GM23338 (cell line): ENCODE results near the gene FBXO2.

Experiments
- EZH2phosphoT487 ChIP-seq: fragments of 200-600 bp; sonication (generic); IDR thresholded peaks from one replicate; pipeline ENCODE4 v1.8.1; 2018; ENCODE audit warnings: antibody characterized with exemption; ENCODE audit not compliant: unreplicated experiment
- TF ChIP-seq, protein P1 (sequence below), 2 experiments: fragments of 200-600 bp in 1 of 2; sonication (generic) in 1 of 2; conservative IDR thresholded peaks; 2 replicates each; pipeline versions ENCODE4 v1.5.1 to v1.6.1; 2016 to 2017; ENCODE audit warnings: antibody characterized with exemption in 2 of 2, low read depth in 2 of 2, mild to moderate bottlenecking in 2 of 2, moderate library complexity in 1 of 2

DNA sequence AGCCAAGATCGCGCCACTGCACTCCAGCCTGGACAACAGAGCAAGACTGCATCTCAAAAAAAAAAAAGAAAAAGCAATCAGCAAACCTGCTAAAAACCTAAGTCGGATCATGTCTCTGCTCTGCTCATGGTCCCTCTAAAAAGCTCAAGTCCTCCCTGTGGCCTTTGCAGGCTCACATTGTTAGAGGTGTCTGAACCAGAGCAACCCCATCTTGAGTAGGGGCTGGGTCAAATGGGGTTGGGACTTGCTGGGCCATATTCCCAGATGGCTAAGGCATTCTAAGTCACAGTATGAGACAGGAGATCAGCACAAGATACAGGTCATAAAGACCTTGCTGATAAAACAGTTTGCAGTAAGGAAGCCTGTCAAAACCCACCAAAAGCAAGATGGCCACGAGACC, 34.3 kb upstream of the FBXO2 start:
- TF ChIP-seq, protein P1, sequence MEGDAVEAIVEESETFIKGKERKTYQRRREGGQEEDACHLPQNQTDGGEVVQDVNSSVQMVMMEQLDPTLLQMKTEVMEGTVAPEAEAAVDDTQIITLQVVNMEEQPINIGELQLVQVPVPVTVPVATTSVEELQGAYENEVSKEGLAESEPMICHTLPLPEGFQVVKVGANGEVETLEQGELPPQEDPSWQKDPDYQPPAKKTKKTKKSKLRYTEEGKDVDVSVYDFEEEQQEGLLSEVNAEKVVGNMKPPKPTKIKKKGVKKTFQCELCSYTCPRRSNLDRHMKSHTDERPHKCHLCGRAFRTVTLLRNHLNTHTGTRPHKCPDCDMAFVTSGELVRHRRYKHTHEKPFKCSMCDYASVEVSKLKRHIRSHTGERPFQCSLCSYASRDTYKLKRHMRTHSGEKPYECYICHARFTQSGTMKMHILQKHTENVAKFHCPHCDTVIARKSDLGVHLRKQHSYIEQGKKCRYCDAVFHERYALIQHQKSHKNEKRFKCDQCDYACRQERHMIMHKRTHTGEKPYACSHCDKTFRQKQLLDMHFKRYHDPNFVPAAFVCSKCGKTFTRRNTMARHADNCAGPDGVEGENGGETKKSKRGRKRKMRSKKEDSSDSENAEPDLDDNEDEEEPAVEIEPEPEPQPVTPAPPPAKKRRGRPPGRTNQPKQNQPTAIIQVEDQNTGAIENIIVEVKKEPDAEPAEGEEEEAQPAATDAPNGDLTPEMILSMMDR (conservative IDR thresholded peaks at IDR 0.05; ENCODE audit: low read depth in 2 of 2) = no peak
- TF ChIP-seq EZH2phosphoT487 = no peak
